ENCODE results near the gene DNTT.

DNA sequence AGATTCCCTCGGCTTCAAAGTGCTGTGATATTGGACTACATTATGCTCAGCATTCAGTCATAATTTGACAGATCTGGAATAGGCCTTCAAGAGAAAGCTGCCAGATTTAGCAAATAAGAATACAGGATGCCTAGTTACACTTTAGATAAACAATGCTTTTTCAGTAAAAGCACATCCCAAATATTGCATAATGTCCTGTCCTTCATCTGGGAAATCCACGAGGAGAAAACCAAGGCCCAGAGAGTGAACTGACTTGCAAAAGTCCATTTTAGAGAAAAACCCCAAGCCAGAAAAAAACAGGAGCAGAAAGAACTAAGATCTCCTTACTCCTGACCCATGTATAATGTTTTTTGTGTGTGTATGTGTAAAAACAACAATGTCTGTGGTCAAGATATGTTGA lies 20.9 kb upstream of the DNTT start:
- TF ChIP-seq, protein P1, sequence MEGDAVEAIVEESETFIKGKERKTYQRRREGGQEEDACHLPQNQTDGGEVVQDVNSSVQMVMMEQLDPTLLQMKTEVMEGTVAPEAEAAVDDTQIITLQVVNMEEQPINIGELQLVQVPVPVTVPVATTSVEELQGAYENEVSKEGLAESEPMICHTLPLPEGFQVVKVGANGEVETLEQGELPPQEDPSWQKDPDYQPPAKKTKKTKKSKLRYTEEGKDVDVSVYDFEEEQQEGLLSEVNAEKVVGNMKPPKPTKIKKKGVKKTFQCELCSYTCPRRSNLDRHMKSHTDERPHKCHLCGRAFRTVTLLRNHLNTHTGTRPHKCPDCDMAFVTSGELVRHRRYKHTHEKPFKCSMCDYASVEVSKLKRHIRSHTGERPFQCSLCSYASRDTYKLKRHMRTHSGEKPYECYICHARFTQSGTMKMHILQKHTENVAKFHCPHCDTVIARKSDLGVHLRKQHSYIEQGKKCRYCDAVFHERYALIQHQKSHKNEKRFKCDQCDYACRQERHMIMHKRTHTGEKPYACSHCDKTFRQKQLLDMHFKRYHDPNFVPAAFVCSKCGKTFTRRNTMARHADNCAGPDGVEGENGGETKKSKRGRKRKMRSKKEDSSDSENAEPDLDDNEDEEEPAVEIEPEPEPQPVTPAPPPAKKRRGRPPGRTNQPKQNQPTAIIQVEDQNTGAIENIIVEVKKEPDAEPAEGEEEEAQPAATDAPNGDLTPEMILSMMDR (IDR thresholded peaks at IDR 0.05; ENCODE audit: poor library complexity, severe bottlenecking), result no peak
- no peak for TF ChIP-seq TAF1 (IDR thresholded peaks at IDR 0.05; ENCODE audit: low read depth)
- TF ChIP-seq POLR2AphosphoS5 (IDR thresholded peaks at IDR 0.05), result no peak
- no peak for TF ChIP-seq EZH2 (IDR thresholded peaks at IDR 0.05; ENCODE audit: borderline replicate concordance, insufficient read depth, low read length, poor library complexity, severe bottlenecking)
- TF ChIP-seq EP300 (conservative IDR thresholded peaks at IDR 0.05; ENCODE audit: poor library complexity, severe bottlenecking), result no peak
- TF ChIP-seq, protein P2, sequence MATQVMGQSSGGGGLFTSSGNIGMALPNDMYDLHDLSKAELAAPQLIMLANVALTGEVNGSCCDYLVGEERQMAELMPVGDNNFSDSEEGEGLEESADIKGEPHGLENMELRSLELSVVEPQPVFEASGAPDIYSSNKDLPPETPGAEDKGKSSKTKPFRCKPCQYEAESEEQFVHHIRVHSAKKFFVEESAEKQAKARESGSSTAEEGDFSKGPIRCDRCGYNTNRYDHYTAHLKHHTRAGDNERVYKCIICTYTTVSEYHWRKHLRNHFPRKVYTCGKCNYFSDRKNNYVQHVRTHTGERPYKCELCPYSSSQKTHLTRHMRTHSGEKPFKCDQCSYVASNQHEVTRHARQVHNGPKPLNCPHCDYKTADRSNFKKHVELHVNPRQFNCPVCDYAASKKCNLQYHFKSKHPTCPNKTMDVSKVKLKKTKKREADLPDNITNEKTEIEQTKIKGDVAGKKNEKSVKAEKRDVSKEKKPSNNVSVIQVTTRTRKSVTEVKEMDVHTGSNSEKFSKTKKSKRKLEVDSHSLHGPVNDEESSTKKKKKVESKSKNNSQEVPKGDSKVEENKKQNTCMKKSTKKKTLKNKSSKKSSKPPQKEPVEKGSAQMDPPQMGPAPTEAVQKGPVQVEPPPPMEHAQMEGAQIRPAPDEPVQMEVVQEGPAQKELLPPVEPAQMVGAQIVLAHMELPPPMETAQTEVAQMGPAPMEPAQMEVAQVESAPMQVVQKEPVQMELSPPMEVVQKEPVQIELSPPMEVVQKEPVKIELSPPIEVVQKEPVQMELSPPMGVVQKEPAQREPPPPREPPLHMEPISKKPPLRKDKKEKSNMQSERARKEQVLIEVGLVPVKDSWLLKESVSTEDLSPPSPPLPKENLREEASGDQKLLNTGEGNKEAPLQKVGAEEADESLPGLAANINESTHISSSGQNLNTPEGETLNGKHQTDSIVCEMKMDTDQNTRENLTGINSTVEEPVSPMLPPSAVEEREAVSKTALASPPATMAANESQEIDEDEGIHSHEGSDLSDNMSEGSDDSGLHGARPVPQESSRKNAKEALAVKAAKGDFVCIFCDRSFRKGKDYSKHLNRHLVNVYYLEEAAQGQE (IDR thresholded peaks at IDR 0.05; ENCODE audit: borderline replicate concordance), result no peak
- no peak for TF ChIP-seq RAD21 (conservative IDR thresholded peaks at IDR 0.05)
